Ovary (tissue), 9 donors: ENCODE results near the gene OCEL1. TPM values are rescaled to one million over a fixed set of nuclear protein-coding genes. Genes with fewer than 3 reads are reported as not detected.

Source experiments
- DNase-seq, 5 donors: peaks; one replicate each; pipeline ENCODE4 v3.0.0-alpha.2; 2019 to 2020
- H3K27ac ChIP-seq, 2 donors: fragments of 200-600 bp; one replicate each; pipeline versions ENCODE4 v1.5.1 to v1.8.0; 2019 to 2022
- H3K27me3 ChIP-seq: fragments of 200-600 bp; one replicate; pipeline ENCODE4 v1.8.0; 2022
- H3K36me3 ChIP-seq: fragments of 200-600 bp; sonication (generic); one replicate; pipeline ENCODE4 v1.5.1; 2019
- H3K4me1 ChIP-seq: one replicate; pipeline ENCODE4 v1.8.1; 2013; ENCODE audit warnings: mild to moderate bottlenecking, moderate library complexity; ENCODE audit not compliant: insufficient read depth
- H3K4me3 ChIP-seq: fragments of 200-600 bp; sonication (generic); one replicate; pipeline ENCODE4 v1.5.1; 2017
- H3K9me3 ChIP-seq, 2 donors: fragments of 200-600 bp in 1 of 2; sonication (generic) in 1 of 2; one replicate each; pipeline versions ENCODE4 v1.5.1 to v1.8.1; 2013 to 2019; ENCODE audit warnings: mild to moderate bottlenecking in 1 of 2, moderate library complexity in 1 of 2
- CTCF ChIP-seq, 3 donors: fragments of 450-650 bp in 2 of 3; fragments of 200-600 bp in 1 of 3; IDR thresholded peaks; one replicate each; pipeline versions ENCODE4 v1.5.1 to v1.8.0; 2016 to 2022; ENCODE audit warnings: antibody characterized with exemption in 3 of 3, mild to moderate bottlenecking in 1 of 3
- EP300 ChIP-seq: sonication (generic); formaldehyde crosslinking; IDR thresholded peaks from one replicate; pipeline ENCODE4 v1.6.1; 2017; ENCODE audit warnings: antibody characterized with exemption
- POLR2A ChIP-seq: fragments of 450-650 bp; IDR thresholded peaks from one replicate; pipeline ENCODE4 v1.6.1; 2017; ENCODE audit warnings: antibody characterized with exemption, mild to moderate bottlenecking, moderate library complexity
- WGBS, 3 donors: extraction: QIAGEN DNeasy Blood & Tissue Kit in 1 of 3; methylation state at CpG; one replicate each; pipeline versions ENCODE4 v1.1.5 to v1.1.7; 2013 to 2017; 5-methylcytosine and 5-hydroxymethylcytosine counted together
- intact Hi-C, 4 donors: fragments of 100-400 bp; cut with DNase I; formaldehyde crosslinking; loops; one replicate each; pipeline versions ENCODE4 v1.11.0 to v1.15.1; 2022 to 2023
- polyA plus RNA-seq, 2 donors: library from polyadenylated mRNA; stranded (reverse); fragments of 200-250 nt in 1 of 2; fragments of 350-450 nt in 1 of 2; fragmentation: Illumina TruSeq in 1 of 2; extraction: RNeasy Lipid Tissue Mini Kit (QIAGEN cat#74804) in 1 of 2; gene quantifications; one replicate each; pipeline ENCODE4 v1.2.3, GENCODE V29; 2013 to 2014
- total RNA-seq, 7 donors: library from RNA; depleted of rRNA in 2 of 7; stranded (reverse); fragments of >200 nt in 2 of 7; fragmentation: NEBNext Ultra II Directional in 3 of 7; extraction: Animal tissue kit (Norgen Biotek cat#: 25700) in 3 of 7; gene quantifications; one replicate each; pipeline versions ENCODE4 v1.1.0 to v1.2.4, GENCODE V29; 2016 to 2023
- donor health status: DM: no; HTN: no; CAD: no; lungs with moderate emphysema.
- donor health status: DM: no; HTN: no; CAD: no.
- donor health status: Bipolar disorder and iron deficiency.
- donor health status: DM: yes; HTN: yes; CAD: no.
- donor health status: DM: no; HTN: no; CAD: no.
- donor health status: DM: yes; HTN: yes; CAD: no.

OCEL1 gene
- total and polyA plus RNA-seq, 9 donors = 6.4 to 39.8 (median 18.6) TPM

GRCh38 chr19:17232258-17232657, 6.2 kb downstream of the OCEL1 start:
- peaks cover 4% of the 10 kb centered on the region for H3K4me1 ChIP-seq
- no peak for DNase-seq
- H3K4me3 ChIP-seq = no peak overlapping the region
- no peaks in the 10 kb centered on the region for H3K9me3 ChIP-seq
- no peak overlapping the region for H3K27ac ChIP-seq
- TF ChIP-seq POLR2A (no peak), EP300 (no peak), CTCF (IDR thresholded peaks at IDR 0.05) (no peak)
- intact Hi-C loops = no loop called here
- H3K36me3 ChIP-seq = no peaks in the 10 kb centered on the region
- H3K27me3 ChIP-seq = no peaks in the 10 kb centered on the region
- 81 to 86% (median 85%) methylated on average over 25 of the region's 25 CpGs for WGBS, 3 donors

- H3K36me3 ChIP-seq = no peaks in the 10 kb centered on the region
- 18 to 24% (median 19%) methylated on average over 11 of the region's 11 CpGs for WGBS, 3 donors
- H3K27ac ChIP-seq = peak overlapping the region; percentile 63 to 74
- no peaks in the 10 kb centered on the region for H3K9me3 ChIP-seq
- H3K4me1 ChIP-seq = peaks cover 4% of the 10 kb centered on the region
- peak overlapping the region; percentile 21 for H3K4me3 ChIP-seq
- DNase-seq = peak in 4 of 5 donors; percentile 58 to 82 (median 76)
- intact Hi-C loops = no loop called here
- H3K27me3 ChIP-seq = no peaks in the 10 kb centered on the region
- TF ChIP-seq POLR2A (no peak), EP300 (no peak), CTCF (IDR thresholded peaks at IDR 0.05) (no peak)
Observed at GRCh38 chr19:17234911-17235299, 8.9 kb downstream of the OCEL1 start.

- Histone ChIP-seq H3K27me3 (no peaks in the 10 kb centered on the region), H3K4me3 (peak overlapping the region; percentile 21), H3K4me1 (peaks cover 4% of the 10 kb centered on the region), H3K9me3 (no peaks in the 10 kb centered on the region), H3K36me3 (no peaks in the 10 kb centered on the region), H3K27ac (peak overlapping the region; percentile 63 to 74)
- WGBS, 3 donors = 2 to 9% (median 3%) methylated on average over 9 to 80 of the region's 80 CpGs
- intact Hi-C loops = no loop called here
- peak; percentile 71 to 84 (median 77) for DNase-seq
- TF ChIP-seq CTCF (IDR thresholded peaks at IDR 0.05) (peak in 2 of 3 donors; percentile 57 to 63), EP300 (no peak)
Observed at GRCh38 chr19:17235300-17235970, 9.4 kb downstream of the OCEL1 start.

GRCh38 chr19:17235971-17236777, 10.1 kb downstream of the OCEL1 start:
- H3K4me1 ChIP-seq = peaks cover 4% of the 10 kb centered on the region
- no peaks in the 10 kb centered on the region for H3K36me3 ChIP-seq

More at GRCh38 chr19:17235971-17236777, 10.1 kb downstream of the OCEL1 start:
- Histone ChIP-seq H3K27ac (peak overlapping the region; percentile 63 to 74), H3K4me3 (peak overlapping the region; percentile 21), H3K9me3 (no peaks in the 10 kb centered on the region), H3K27me3 (no peaks in the 10 kb centered on the region)
- peak in 1 of 5 donors; percentile 46 for DNase-seq
- TF ChIP-seq EP300 (no peak), CTCF (IDR thresholded peaks at IDR 0.05) (no peak), POLR2A (no peak)
- intact Hi-C loops = no loop called here
- 8 to 13% (median 13%) methylated on average over 5 to 23 of the region's 27 CpGs for WGBS, 3 donors
